MM.1S (cell line): ENCODE measurements around the gene TBC1D16.
"Not testable (repeated sequence)": the region's sequence is repeated elsewhere in the genome, so short reads cannot be mapped to it uniquely, and the experiment has no call there.

Experiments used
- EZH2 ChIP-seq: fragments of 300-600 bp; sonication (generic); optimal IDR thresholded peaks from 2 replicates; pipeline ENCODE3; 2017; ENCODE audit warnings: low read depth, mild to moderate bottlenecking, antibody characterized with exemption, low read length, mixed read lengths
- TF ChIP-seq, protein P1 (sequence below): fragments of 300-600 bp; sonication (generic); IDR thresholded peaks from 2 replicates; pipeline ENCODE4 v1.5.1; 2016; ENCODE audit warnings: antibody characterized with exemption, low read length, mixed read lengths

DNA sequence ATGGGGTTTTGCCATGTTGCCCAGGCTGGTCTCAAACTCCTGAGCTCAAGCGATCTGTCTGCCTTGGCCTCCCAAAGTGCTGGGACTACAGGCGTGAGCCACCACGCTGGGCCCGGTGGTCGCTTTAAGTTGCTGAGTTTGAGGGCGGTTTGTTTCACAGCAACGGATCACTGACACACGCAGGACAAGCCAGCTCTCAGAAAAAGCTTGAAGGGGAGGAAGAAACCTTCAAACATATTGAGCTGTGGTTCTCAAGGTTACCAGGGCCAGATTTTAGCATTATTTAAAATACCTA lies 79.3 kb downstream of the TBC1D16 start:
- TF ChIP-seq, protein P1, sequence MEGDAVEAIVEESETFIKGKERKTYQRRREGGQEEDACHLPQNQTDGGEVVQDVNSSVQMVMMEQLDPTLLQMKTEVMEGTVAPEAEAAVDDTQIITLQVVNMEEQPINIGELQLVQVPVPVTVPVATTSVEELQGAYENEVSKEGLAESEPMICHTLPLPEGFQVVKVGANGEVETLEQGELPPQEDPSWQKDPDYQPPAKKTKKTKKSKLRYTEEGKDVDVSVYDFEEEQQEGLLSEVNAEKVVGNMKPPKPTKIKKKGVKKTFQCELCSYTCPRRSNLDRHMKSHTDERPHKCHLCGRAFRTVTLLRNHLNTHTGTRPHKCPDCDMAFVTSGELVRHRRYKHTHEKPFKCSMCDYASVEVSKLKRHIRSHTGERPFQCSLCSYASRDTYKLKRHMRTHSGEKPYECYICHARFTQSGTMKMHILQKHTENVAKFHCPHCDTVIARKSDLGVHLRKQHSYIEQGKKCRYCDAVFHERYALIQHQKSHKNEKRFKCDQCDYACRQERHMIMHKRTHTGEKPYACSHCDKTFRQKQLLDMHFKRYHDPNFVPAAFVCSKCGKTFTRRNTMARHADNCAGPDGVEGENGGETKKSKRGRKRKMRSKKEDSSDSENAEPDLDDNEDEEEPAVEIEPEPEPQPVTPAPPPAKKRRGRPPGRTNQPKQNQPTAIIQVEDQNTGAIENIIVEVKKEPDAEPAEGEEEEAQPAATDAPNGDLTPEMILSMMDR, result not testable (repeated sequence)
- TF ChIP-seq EZH2, result not testable (repeated sequence)
